Right renal pelvis (tissue), 4 donors: Measurements from ENCODE around the gene NCCRP1. TPM values are rescaled to one million over a fixed set of nuclear protein-coding genes. Genes with fewer than 3 reads are reported as not detected.

ENCODE experiments used
- DNase-seq, 4 donors: peaks; one replicate each; pipeline ENCODE4 v3.0.0-alpha.2; 2013; ENCODE audit warnings: low read depth in 4 of 4, low spot score in 3 of 4, missing footprints in 1 of 4
- polyA plus RNA-seq, 4 donors: library from polyadenylated mRNA; unstranded; fragments of 120-200 nt; gene quantifications; one replicate each; pipeline ENCODE4 v1.2.1, GENCODE V29; 2013; ENCODE audit not compliant: insufficient read length in 4 of 4

NCCRP1 gene
- polyA plus RNA-seq, 4 donors, result 0.93 to 4.7 (median 1.6) TPM

- DNase-seq, result no peak
Measured at GRCh38 chr19:39164289-39164688, 32.5 kb upstream of the NCCRP1 start.

GRCh38 chr19:39165857-39166256, 30.9 kb upstream of the NCCRP1 start:
- no peak for DNase-seq

- DNase-seq, result peak in 1 of 4 donors; percentile 41
Measured at GRCh38 chr19:39166571-39167391, 30.0 kb upstream of the NCCRP1 start.

- peak in 2 of 4 donors; percentile 31 to 46 for DNase-seq
Measured at GRCh38 chr19:39167461-39168257, 29.1 kb upstream of the NCCRP1 start.

DNA sequence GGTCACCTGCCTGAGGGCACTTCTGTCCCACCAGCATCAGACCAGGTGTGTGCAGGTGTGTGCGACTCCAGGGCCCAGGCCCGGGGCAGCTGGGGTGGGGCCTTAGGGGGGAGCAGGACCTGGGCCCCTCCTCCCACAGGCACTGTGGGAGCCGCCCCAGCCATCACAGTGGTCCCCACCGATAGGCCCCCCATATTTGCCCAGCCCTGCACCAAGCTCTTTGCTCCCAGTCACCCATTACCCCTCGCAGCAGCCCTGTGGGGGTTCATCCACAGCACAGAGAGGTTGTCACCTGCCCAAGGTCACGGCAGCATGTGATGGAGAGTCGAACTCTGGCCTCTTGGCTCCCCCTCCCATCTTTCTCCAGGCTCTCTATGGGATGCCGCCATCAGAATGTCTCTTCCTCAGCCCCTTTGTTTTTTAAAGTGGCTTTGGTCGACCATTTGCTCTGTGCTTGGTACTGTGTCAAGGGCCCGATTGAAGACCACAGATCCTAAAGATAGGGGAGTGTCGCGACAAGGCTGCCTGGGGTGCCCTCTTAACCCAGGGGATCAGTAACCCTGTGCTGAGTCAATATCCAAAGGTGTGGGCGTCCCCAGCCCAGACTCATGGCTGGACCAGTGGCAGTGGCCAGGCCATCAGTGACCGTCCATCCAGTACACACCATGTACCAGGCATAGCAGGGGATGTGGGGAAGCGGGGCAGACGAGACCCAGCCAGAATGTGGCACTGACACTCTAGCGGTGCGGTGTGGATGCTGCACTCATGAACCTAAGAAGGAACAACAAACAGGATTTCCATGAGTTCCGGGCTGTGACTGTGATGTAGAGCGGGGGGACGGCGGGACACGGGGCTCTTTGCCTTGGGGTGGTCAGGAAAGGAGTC, 28.3 kb upstream of the NCCRP1 start:
- DNase-seq, result no peak

GRCh38 chr19:39169143-39169810, 27.5 kb upstream of the NCCRP1 start:
- DNase-seq, result no peak

- DNase-seq, result no peak
Measured at GRCh38 chr19:39170386-39171231, 26.2 kb upstream of the NCCRP1 start.

GRCh38 chr19:39171479-39172465, 25.0 kb upstream of the NCCRP1 start:
- DNase-seq, result no peak

DNA sequence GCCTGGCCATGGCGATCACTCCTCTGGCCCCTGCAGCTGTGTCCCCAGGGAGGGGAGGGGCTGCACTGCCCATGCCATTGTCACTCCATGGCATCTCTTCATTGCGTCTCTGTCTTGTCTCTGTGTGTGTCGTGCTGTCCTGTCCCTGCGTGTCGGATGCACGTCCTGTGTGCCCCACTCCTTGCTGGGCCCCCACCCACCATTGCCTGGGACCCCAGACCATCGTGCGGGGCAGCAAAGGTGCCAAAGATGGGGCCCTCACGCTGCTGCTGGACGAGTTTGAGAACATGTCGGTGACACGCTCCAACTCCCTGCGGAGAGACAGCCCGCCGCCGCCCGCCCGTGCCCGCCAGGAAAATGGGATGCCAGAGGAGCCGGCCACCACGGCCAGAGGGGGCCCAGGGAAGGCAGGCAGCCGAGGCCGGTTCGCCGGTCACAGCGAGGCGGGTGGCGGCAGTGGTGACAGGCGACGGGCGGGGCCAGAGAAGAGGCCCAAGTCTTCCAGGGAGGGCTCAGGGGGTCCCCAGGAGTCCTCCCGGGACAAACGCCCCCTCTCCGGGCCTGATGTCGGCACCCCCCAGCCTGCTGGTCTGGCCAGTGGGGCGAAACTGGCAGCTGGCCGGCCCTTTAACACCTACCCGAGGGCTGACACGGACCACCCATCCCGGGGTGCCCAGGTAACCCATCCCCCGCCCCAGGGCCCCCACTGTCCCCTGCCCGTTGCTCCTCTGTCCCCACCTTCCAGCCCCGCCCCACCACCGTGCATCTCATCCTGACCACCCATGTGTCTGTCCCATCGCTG, 23.9 kb upstream of the NCCRP1 start:
- DNase-seq, result no peak

DNA sequence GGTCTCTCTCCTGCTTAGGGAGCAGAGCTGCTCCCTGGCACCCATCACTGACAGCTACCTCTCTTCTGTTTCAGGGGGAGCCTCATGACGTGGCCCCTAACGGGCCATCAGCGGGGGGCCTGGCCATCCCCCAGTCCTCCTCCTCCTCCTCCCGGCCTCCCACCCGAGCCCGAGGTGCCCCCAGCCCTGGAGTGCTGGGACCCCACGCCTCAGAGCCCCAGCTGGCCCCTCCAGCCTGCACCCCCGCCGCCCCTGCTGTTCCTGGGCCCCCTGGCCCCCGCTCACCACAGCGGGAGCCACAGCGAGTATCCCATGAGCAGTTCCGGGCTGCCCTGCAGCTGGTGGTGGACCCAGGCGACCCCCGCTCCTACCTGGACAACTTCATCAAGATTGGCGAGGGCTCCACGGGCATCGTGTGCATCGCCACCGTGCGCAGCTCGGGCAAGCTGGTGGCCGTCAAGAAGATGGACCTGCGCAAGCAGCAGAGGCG, 23.2 kb upstream of the NCCRP1 start:
- no peak for DNase-seq

DNA sequence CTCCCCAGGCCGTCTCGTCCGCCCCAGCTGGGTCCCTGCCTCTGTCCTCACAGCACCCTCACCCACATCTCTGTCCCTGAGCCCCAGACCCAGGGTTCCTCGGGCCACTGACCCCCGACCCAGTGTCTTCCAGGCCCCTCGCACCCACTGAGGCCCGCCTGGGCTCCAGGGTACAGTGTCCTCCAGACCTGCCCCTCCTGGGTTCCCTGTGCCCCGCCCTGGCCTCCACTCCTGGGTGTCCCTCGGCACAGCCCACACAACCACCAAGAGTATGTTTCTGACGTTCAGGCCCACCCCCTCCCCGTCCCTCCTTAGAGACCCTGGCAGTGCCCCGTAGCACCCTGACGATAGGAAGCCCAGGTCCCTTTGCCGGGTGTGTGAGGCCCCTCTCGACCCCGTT, 22.6 kb upstream of the NCCRP1 start:
- no peak for DNase-seq

DNA sequence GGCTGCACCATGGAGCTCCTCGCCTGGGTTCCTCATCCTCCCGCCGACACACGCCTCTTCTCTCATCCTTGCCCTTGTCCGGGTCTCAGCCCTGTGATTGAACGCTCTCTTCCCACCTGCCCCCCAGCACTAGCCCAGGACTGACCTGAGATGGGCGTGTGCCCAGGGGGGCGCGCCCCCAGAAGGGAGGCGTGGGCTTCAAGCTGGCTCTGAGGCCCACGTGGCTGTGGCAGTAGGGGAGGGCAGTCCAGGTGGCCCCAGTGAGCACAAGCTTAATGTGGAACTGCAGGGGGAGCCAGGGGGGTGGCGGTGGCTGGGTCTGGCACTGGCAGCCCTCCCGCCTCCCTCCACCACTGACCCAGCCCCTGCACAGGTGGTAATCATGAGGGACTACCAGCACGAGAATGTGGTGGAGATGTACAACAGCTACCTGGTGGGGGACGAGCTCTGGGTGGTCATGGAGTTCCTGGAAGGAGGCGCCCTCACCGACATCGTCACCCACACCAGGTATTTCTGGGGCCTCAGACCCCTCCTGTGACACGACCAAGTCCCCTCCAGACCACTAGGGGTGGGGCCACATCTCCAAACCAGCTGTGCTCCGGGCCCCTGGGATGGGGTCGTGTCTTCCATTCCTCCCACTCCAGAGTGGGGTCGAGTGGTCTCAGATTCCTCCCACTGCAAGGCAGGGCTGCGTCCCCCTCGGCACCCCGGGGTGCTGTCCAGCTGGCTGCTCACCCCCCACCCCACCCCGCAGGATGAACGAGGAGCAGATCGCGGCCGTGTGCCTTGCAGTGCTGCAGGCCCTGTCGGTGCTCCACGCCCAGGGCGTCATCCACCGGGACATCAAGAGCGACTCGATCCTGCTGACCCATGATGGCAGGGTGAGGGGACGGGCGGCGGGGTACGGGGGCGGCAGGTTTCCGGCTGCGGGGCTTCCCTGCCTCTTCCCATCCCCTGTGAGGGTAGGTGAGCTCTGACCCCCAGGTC, 21.9 kb upstream of the NCCRP1 start:
- no peak for DNase-seq

- no peak for DNase-seq
Measured at GRCh38 chr19:39175564-39175963, 21.2 kb upstream of the NCCRP1 start.

DNA sequence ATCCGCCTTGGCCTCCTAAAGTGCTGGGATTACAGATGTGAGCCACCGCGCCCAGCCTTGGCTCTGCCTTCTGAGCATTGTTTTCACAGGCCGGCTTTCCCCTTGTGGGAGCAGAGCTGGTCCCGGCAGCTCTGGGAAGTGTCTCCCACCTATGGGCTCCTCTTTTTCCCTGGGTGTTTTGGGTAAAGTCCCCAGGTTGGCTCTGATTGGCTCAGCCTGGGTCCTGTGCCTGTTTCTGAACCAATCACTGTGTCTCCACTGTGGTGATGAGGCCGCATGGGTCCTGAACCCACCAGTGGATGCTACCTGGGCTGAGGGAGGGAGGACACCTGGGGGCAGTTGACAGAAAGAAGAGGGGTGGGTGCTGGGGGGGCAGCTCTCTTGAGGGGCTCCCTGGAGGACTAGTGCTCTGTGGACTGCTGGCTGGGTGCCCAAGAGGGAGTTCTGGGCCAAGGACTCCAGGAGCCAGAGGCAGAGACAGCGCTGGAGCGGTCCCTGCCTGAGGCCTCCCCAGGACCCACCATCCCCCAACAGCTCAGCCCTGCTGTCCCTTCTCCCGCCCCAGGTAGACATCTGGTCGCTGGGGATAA, 19.6 kb upstream of the NCCRP1 start:
- no peak for DNase-seq

GRCh38 chr19:39177736-39178135, 19.0 kb upstream of the NCCRP1 start:
- DNase-seq, result no peak
